ENCODE data around the gene HK2.

- TF ChIP-seq CTCF (IDR thresholded peaks at IDR 0.05), result no peak
- no peak for TF ChIP-seq EP300 (IDR thresholded peaks at IDR 0.05)
- TF ChIP-seq POLR2A (IDR thresholded peaks at IDR 0.05), result no peak
Measured at GRCh38 chr2:74844752-74845151, 10.8 kb downstream of the HK2 start.
